Mesenchymal stem cell (in vitro differentiated cells and primary cell): ENCODE data around the gene GOLGA3. TPM values are rescaled to one million over a fixed set of nuclear protein-coding genes. Genes with fewer than 3 reads are reported as not detected.
"Not testable (repeated sequence)": the region's sequence is repeated elsewhere in the genome, so short reads cannot be mapped to it uniquely, and the experiment has no call there.

Experiments
- DNase-seq: peaks from one replicate; pipeline ENCODE4 v3.0.0-alpha.2; 2013
- H2AFZ ChIP-seq: one replicate; pipeline ENCODE4 v1.6.1; 2013; ENCODE audit warnings: low read depth, mild to moderate bottlenecking, control low read depth, inconsistent platforms, low read length, moderate library complexity
- H2AK5ac ChIP-seq: 2 replicates; pipeline ENCODE4 v1.6.1; 2013; ENCODE audit warnings: low read length, moderate library complexity, mild to moderate bottlenecking, inconsistent platforms; ENCODE audit not compliant: severe bottlenecking
- H2BK120ac ChIP-seq: one replicate; pipeline ENCODE4 v1.6.1; 2013; ENCODE audit warnings: low read depth, mild to moderate bottlenecking, inconsistent platforms, low read length, moderate library complexity
- H2BK12ac ChIP-seq, 2 experiments: one replicate each; pipeline ENCODE4 v1.6.1; 2013; ENCODE audit warnings: inconsistent platforms in 2 of 2, low read length in 2 of 2, mild to moderate bottlenecking in 2 of 2, moderate library complexity in 2 of 2, control low read depth in 1 of 2
- H2BK15ac ChIP-seq: one replicate; pipeline ENCODE4 v1.6.1; 2013; ENCODE audit warnings: mild to moderate bottlenecking, low read depth, inconsistent platforms; ENCODE audit not compliant: poor library complexity, severe bottlenecking
- H2BK5ac ChIP-seq: 2 replicates; pipeline ENCODE4 v1.6.1; 2013; ENCODE audit warnings: low read depth, mild to moderate bottlenecking, low read length, control low read depth, inconsistent platforms; ENCODE audit not compliant: poor library complexity, severe bottlenecking
- H3K14ac ChIP-seq, 2 experiments: one replicate each; pipeline ENCODE4 v1.6.1; 2013; ENCODE audit warnings: inconsistent platforms in 2 of 2, low read length in 2 of 2, control low read depth in 1 of 2, mild to moderate bottlenecking in 1 of 2, moderate library complexity in 1 of 2
- H3K18ac ChIP-seq, 2 experiments: one replicate each; pipeline ENCODE4 v1.6.1; 2013; ENCODE audit warnings: inconsistent platforms in 2 of 2, low read length in 2 of 2, control low read depth in 1 of 2, low read depth in 1 of 2, mild to moderate bottlenecking in 1 of 2
- H3K23ac ChIP-seq, 2 experiments: one replicate each; pipeline ENCODE4 v1.6.1; 2013; ENCODE audit warnings: inconsistent platforms in 2 of 2, low read length in 2 of 2, mild to moderate bottlenecking in 2 of 2, moderate library complexity in 2 of 2, control low read depth in 1 of 2
- H3K27ac ChIP-seq: 2 replicates; pipeline ENCODE4 v1.5.1; 2013; ENCODE audit warnings: mild to moderate bottlenecking, moderate library complexity, low read length, control low read depth, inconsistent platforms; ENCODE audit not compliant: poor library complexity, severe bottlenecking
- H3K27me3 ChIP-seq, 2 experiments: 2 replicates each; pipeline versions ENCODE4 v1.6.1 to v1.7.0; 2013; ENCODE audit warnings: low read length in 2 of 2, mild to moderate bottlenecking in 2 of 2, moderate library complexity in 2 of 2, control low read depth in 1 of 2, inconsistent platforms in 1 of 2; ENCODE audit not compliant: control insufficient read depth in 1 of 2, insufficient read depth in 1 of 2
- H3K36me3 ChIP-seq, 2 experiments: 2 replicates each; pipeline versions ENCODE4 v1.6.1 to v1.7.0; 2013; ENCODE audit warnings: low read length in 2 of 2, control low read depth in 1 of 2, inconsistent platforms in 1 of 2, low read depth in 1 of 2, mild to moderate bottlenecking in 1 of 2; ENCODE audit not compliant: insufficient read depth in 2 of 2, control insufficient read depth in 1 of 2
- H3K4ac ChIP-seq, 2 experiments: one replicate each; pipeline ENCODE4 v1.6.1; 2013; ENCODE audit warnings: inconsistent platforms in 2 of 2, low read length in 2 of 2, mild to moderate bottlenecking in 2 of 2, moderate library complexity in 2 of 2, control low read depth in 1 of 2, low read depth in 1 of 2
- H3K4me1 ChIP-seq: 2 replicates; pipeline ENCODE4 v1.6.1; 2013; ENCODE audit warnings: low read depth, low read length, control low read depth; ENCODE audit not compliant: control insufficient read depth, insufficient read depth
- H3K4me2 ChIP-seq: 2 replicates; pipeline ENCODE4 v1.6.1; 2013; ENCODE audit warnings: low read length, mild to moderate bottlenecking, inconsistent platforms; ENCODE audit not compliant: poor library complexity, severe bottlenecking
- H3K4me3 ChIP-seq, 2 experiments: 2 replicates each; pipeline versions ENCODE4 v1.5.1 to v1.7.0; 2013; ENCODE audit warnings: low read length in 2 of 2, mild to moderate bottlenecking in 2 of 2, control low read depth in 1 of 2, low read depth in 1 of 2; ENCODE audit not compliant: insufficient read depth in 1 of 2
- H3K79me1 ChIP-seq: replicated peaks from 2 replicates; pipeline ENCODE4 v1.6.1; 2013; ENCODE audit warnings: mild to moderate bottlenecking, control low read depth, low read length, inconsistent platforms; ENCODE audit not compliant: poor library complexity, severe bottlenecking
- H3K9ac ChIP-seq: 2 replicates; pipeline ENCODE4 v1.7.0; 2013; ENCODE audit warnings: mild to moderate bottlenecking, low read length, moderate library complexity
- H3K9me3 ChIP-seq: 2 replicates; pipeline ENCODE4 v1.7.0; 2013; ENCODE audit warnings: mild to moderate bottlenecking, low read length; ENCODE audit not compliant: control insufficient read depth
- H4K8ac ChIP-seq: one replicate; pipeline ENCODE4 v1.6.1; 2013; ENCODE audit warnings: inconsistent platforms, mild to moderate bottlenecking, low read length, moderate library complexity
- H4K91ac ChIP-seq: one replicate; pipeline ENCODE4 v1.6.1; 2013; ENCODE audit warnings: mild to moderate bottlenecking, low read length, inconsistent platforms
- WGBS: methylation state at CpG from one replicate; pipeline ENCODE4 v1.1.7; 2013; ENCODE audit warnings: mixed read lengths; 5-methylcytosine and 5-hydroxymethylcytosine counted together
- polyA plus RNA-seq, 2 experiments: library from polyadenylated mRNA; stranded (reverse); fragments of 200-250 nt; gene quantifications; one replicate each; pipeline ENCODE4 v1.2.3, GENCODE V29; 2013

The GOLGA3 gene, protein sequence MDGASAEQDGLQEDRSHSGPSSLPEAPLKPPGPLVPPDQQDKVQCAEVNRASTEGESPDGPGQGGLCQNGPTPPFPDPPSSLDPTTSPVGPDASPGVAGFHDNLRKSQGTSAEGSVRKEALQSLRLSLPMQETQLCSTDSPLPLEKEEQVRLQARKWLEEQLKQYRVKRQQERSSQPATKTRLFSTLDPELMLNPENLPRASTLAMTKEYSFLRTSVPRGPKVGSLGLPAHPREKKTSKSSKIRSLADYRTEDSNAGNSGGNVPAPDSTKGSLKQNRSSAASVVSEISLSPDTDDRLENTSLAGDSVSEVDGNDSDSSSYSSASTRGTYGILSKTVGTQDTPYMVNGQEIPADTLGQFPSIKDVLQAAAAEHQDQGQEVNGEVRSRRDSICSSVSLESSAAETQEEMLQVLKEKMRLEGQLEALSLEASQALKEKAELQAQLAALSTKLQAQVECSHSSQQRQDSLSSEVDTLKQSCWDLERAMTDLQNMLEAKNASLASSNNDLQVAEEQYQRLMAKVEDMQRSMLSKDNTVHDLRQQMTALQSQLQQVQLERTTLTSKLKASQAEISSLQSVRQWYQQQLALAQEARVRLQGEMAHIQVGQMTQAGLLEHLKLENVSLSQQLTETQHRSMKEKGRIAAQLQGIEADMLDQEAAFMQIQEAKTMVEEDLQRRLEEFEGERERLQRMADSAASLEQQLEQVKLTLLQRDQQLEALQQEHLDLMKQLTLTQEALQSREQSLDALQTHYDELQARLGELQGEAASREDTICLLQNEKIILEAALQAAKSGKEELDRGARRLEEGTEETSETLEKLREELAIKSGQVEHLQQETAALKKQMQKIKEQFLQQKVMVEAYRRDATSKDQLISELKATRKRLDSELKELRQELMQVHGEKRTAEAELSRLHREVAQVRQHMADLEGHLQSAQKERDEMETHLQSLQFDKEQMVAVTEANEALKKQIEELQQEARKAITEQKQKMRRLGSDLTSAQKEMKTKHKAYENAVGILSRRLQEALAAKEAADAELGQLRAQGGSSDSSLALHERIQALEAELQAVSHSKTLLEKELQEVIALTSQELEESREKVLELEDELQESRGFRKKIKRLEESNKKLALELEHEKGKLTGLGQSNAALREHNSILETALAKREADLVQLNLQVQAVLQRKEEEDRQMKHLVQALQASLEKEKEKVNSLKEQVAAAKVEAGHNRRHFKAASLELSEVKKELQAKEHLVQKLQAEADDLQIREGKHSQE (N-terminal part only)
- polyA plus RNA-seq (2013, experiment 1 of 2) = 23.3 TPM
- polyA plus RNA-seq (2013, experiment 2 of 2) = 20.0 TPM

DNA sequence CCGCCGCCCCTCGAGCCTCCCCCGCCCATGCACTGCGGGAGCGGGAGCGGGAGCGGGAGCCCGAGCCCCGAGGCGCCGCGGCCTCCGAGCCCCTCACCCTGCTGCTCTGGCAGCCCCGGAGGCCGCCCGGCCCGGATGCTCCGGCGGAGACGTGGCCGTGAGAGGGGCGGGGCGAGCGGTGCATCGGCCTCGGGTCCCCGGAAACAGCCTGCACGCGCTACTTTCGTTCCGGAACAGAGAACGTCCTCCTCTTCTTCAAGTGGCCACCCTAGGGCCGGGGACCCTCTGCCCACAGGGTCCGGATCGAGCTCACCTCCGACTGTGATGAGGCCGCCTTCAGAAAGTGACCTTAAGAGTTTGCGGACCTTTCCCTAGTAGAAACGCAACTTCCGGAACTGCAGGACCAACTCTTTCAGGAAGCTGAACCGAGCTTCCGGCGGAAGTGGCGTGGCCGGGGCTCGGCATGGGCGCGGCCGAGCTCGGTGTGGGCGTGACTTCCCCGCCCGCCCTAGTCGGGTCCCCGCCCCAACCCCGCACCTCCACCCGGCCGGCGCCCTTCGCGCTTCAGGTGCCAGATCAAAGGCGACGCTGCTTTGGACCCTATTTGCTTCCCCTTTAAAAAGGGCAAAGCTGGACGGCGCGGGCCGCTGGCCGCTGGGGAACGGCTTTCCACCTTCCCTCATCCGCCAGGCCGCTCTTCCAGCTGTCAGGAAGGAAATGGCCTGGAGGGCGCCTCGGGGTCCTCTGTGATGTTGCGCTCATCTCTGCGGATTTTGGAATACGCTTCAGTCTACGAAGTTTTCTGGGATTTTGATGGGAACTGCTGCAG lies at the start of gene GOLGA3:
Gene GOLGA3, minus strand, starts transcription at position 164 of the 829 bp plus-strand sequence. CDS start 6,741 bp downstream, outside the sequence.
- no peaks in the 10 kb centered on the region for H3K27me3 ChIP-seq
- no peaks in the 10 kb centered on the region for H3K9me3 ChIP-seq
- peak within 1 kb of the TSS; percentile 94 for H2AK5ac ChIP-seq
- H3K14ac ChIP-seq = peak within 1 kb of the TSS in 1 of 2 experiments; percentile 98
- peaks cover 45 to 59% of the 10 kb centered on the region in 2 experiments for H3K36me3 ChIP-seq
- H3K4ac ChIP-seq = peak within 1 kb of the TSS; percentile 94 to 100
- peak within 1 kb of the TSS; percentile 92 for H2BK5ac ChIP-seq
- H4K91ac ChIP-seq = peak within 1 kb of the TSS; percentile 99
- H3K18ac ChIP-seq = peak within 1 kb of the TSS; percentile 98 to 99
- H3K23ac ChIP-seq = peak within 1 kb of the TSS in 1 of 2 experiments; percentile 94
- peaks cover 12% of the 10 kb centered on the region for H3K4me1 ChIP-seq
- DNase-seq = peak; percentile 95
- H3K79me1 ChIP-seq = peaks cover 7% of the 10 kb centered on the region
- H2AFZ ChIP-seq = peak within 1 kb of the TSS; percentile 79
- peak within 1 kb of the TSS; percentile 99 for H3K27ac ChIP-seq
- H2BK120ac ChIP-seq = peak within 1 kb of the TSS; percentile 98
- H4K8ac ChIP-seq = peak within 1 kb of the TSS; percentile 100
- H3K9ac ChIP-seq = peak within 1 kb of the TSS; percentile 99
- peak within 1 kb of the TSS; percentile 98 to 100 for H3K4me3 ChIP-seq
- peak within 1 kb of the TSS; percentile 90 for H2BK15ac ChIP-seq
- WGBS = 9% methylated on average over 73 of the region's 78 CpGs
- H3K4me2 ChIP-seq = peak within 1 kb of the TSS; percentile 83
- peak within 1 kb of the TSS in 1 of 2 experiments; percentile 49 for H2BK12ac ChIP-seq

DNA sequence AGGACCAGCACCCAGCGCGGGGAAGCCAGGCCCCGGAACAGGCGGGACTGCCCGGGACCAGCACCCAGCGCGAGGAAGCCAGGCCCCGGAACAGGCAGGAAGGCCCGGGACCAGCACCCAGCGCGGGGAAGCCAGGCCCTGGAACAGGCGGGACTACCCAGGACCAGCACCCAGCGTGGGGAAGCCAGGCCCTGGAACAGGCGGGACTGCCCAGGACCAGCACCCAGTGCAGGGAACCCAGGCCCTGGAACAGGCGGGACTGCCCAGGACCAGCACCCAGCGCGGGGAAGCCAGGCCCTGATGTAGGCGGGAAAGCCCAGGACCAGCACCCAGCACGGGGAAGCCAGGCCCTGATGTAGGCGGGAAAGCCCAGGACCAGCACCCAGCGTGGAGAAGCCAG lies 46.0 kb upstream of the GOLGA3 start:
- H2BK120ac ChIP-seq, H4K91ac ChIP-seq, H2AK5ac ChIP-seq, H3K23ac ChIP-seq, H4K8ac ChIP-seq, H3K9me3 ChIP-seq, H2AFZ ChIP-seq, H3K4ac ChIP-seq, H3K4me3 ChIP-seq, H2BK5ac ChIP-seq, H2BK12ac ChIP-seq, H3K4me2 ChIP-seq, H3K9ac ChIP-seq, H3K18ac ChIP-seq, H3K4me1 ChIP-seq, H2BK15ac ChIP-seq, DNase-seq, H3K14ac ChIP-seq, H3K27me3 ChIP-seq, H3K27ac ChIP-seq: not testable (repeated sequence)
- WGBS = 94% methylated on average over 21 of the region's 21 CpGs
- Histone ChIP-seq H3K36me3 (peaks cover 73 to 77% of the 10 kb centered on the region in 2 experiments), H3K79me1 (peaks cover 33% of the 10 kb centered on the region)

DNA sequence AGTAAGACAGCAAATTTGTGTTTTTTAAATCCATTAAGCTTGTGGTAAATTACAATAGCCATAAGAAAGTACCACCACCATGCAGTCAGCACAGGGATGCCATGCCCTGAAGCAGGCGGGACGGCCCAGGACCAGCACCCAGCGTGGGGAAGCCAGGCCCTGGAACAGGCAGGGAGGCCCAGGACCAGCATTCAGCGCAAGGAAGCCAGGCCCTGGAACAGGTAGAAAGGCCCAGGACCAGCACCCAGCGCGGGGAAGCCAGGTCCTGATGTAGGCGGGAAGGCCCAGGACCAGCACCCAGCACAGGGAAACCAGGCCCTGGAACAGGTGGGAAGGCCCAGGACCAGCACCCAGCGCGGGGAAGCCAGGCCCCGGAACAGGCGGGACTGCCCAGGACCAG lies 45.5 kb upstream of the GOLGA3 start:
- Histone ChIP-seq H3K9me3 (no peaks in the 10 kb centered on the region), H3K4ac (no peak overlapping the region), H3K79me1 (peaks cover 36% of the 10 kb centered on the region), H4K8ac (no peak overlapping the region), H4K91ac (no peak overlapping the region), H3K23ac (no peak overlapping the region), H3K27ac (no peak overlapping the region), H2BK12ac (no peak overlapping the region), H3K4me3 (no peak overlapping the region), H2BK5ac (no peak overlapping the region), H3K27me3 (no peaks in the 10 kb centered on the region), H2AFZ (no peak overlapping the region), H2BK15ac (no peak overlapping the region), H2AK5ac (no peak overlapping the region), H3K14ac (no peak overlapping the region), H3K4me1 (no peaks in the 10 kb centered on the region), H3K4me2 (no peak overlapping the region), H3K9ac (no peak overlapping the region), H3K18ac (no peak overlapping the region), H2BK120ac (no peak overlapping the region), H3K36me3 (peaks cover 74 to 81% of the 10 kb centered on the region in 2 experiments)
- DNase-seq = no peak
- WGBS = over 99% methylated on average over 11 of the region's 11 CpGs
